C1 segment of cervical spinal cord (tissue), 14 donors: ENCODE results near the gene SLC6A19.

Experiments used
- DNase-seq, 14 donors: peaks; one replicate each; lab custom pipeline; 2025; lab: John Stamatoyannopoulos, UW

The SLC6A19 gene

GRCh38 chr5:1209489-1209852 is 8.1 kb downstream of the SLC6A19 start:
- no peak for DNase-seq

- DNase-seq, result no peak
Measured at GRCh38 chr5:1209896-1210776, 8.7 kb downstream of the SLC6A19 start.

- no peak for DNase-seq
Measured at GRCh38 chr5:1210832-1211251, 9.4 kb downstream of the SLC6A19 start.

GRCh38 chr5:1211701-1212100 is 10.3 kb downstream of the SLC6A19 start:
- DNase-seq, result no peak

- no peak for DNase-seq
Measured at GRCh38 chr5:1212271-1212670, 10.9 kb downstream of the SLC6A19 start.

- DNase-seq, result no peak
Measured at GRCh38 chr5:1212881-1213280, 11.5 kb downstream of the SLC6A19 start.

DNA sequence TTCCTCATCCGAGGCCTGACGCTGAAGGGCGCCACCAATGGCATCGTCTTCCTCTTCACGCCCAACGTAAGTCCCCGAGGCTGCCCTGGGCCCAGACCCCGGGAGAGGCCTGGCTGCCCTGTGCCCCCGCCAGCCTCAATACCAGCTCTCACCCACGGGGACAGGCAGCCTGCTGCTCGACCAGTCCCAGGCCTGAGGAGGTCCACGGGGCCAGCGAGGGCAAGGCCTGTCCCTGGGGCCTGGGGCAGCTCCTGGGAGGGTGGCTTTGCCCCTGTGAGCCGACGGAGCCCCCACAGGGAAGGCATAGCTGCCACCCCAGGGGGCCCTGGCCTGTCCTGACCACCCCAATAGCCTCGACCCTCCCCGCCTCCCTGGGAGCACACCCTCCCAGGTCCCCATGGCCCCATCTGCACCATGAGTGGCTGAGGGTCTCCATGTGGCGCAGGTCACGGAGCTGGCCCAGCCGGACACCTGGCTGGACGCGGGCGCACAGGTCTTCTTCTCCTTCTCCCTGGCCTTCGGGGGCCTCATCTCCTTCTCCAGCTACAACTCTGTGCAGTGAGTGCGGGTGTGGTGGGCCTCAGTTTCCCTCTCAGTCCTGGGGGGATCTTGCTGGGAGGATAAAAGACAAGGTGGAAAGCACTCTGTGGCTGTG is 12.2 kb downstream of the SLC6A19 start:
- no peak for DNase-seq

- DNase-seq, result no peak
Measured at GRCh38 chr5:1214163-1214935, 13.0 kb downstream of the SLC6A19 start.

GRCh38 chr5:1214936-1215220 is 13.5 kb downstream of the SLC6A19 start:
- no peak for DNase-seq

DNA sequence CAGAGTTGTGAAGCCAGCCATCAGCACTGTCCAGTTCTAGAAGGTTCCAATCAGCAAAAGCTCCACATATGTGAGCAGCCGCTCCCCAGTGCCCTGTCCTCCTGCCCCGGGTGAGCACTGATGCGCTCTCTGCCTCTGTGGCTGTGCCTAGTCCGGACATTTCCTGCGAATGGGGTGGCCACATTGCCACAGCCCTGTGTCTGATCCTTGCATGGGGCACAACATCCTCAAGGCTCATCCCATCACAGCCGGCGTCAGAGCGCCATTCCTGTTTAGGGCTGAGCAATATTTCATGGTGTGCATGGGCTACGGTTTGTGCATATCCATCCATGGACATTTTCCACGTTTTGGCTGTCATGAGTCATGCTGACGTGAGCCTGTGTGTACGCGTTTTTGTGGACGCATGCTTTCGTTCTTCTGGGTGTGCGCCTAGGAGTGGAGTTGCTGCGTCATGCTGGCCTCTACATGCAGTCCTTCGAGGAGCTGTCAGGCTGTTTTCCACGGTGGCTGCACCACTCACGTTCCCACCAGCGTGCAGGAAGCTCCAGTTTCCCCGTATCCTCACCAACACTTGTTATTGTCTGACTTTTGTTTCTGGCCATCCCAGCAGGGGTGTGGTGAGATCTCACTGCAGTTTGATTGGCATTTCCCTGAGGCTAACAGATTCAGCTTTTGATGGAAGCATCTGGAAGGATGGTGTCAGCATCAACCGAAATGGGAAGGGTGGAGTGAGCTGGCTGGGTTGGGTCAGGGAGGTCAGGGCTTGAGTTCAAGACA is 14.1 kb downstream of the SLC6A19 start:
- DNase-seq, result no peak

- no peak for DNase-seq
Measured at GRCh38 chr5:1216211-1216917, 15.0 kb downstream of the SLC6A19 start.

DNA sequence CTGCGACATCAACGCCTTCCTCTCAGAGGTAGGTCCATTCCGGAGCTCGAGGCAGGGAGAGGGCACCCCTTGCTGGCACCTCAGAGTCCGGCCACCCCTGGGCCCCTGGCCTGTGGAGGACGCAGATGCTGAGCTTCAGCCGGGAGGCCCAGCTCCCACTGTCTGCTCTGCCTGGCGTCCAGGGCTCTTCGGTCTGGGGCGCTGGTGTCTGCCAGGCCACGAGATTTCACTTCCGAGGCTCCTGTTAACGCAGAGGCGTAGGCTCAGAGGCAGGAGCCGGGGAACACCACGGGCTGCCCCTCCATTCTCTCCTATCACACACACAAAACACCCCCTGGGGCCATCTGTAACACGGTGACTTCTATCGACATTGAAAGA is 15.5 kb downstream of the SLC6A19 start:
- DNase-seq, result no peak

- DNase-seq, result no peak
Measured at GRCh38 chr5:1217596-1218206, 16.3 kb downstream of the SLC6A19 start.

GRCh38 chr5:1218351-1219080 is 17.1 kb downstream of the SLC6A19 start:
- no peak for DNase-seq

DNA sequence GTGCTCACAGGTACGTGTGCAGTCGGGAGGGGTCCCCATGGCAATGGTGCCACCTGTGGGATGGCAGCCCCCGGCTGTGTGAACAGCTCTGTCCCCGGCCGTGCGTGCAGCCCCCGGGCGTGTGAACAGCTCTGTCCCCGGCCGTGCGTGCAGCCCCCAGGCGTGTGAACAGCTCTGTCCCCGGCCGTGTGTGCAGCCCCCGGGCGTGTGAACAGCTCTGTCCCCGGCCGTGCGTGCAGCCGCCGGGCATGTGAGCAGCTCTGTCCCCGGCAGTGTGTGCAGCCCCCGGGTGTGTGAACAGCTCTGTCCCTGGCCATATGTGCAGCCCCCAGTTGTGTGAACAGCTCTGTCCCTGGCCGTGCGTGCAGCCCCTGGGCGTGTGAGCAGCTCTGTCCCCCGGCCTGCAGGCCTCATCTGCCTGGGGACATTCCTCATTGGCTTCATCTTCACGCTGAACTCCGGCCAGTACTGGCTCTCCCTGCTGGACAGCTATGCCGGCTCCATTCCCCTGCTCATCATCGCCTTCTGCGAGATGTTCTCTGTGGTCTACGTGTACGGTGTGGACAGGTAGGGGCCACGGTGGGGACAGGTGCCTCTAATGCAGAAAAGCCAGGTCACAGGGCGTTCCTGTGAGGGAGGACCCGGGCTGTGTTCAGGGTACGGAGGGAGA is 17.8 kb downstream of the SLC6A19 start:
- DNase-seq, result no peak

- DNase-seq, result no peak
Measured at GRCh38 chr5:1219768-1220100, 18.3 kb downstream of the SLC6A19 start.

DNA sequence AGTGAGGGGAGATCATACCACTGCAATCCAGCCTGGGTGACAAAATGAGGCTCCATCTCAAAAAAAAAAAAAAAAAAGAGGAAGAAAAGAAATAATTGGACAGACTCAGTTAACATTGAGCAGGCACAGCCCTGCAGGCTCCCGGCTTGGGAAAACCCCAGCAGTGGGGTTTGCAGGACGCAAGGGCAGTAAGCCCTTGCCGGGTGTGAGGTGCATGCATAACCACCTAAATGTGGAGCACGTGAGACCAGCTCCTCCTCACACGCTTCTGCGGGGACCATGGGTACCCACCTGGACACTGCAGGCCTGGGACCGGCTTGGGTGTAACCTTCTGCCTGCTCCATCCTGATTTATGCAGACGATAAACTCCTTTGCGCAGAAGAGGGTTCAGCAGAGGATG is 19.0 kb downstream of the SLC6A19 start:
- no peak for DNase-seq

DNA sequence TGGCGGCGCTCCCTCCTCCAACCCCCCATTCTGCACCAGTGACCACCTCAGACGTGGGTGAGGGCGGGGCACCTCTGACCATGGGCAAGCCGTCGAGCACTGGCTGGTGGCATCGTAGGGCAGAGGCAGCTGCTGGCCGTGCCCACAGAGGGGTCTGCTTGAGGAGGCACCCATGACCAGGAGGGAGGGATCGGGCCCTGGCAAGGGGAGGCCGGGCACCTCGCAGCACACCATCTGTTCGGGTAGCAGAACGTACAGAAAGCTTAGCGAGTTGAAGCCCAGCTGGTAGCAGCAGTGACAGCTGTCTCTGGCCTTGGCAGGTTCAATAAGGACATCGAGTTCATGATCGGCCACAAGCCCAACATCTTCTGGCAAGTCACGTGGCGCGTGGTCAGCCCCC is 19.4 kb downstream of the SLC6A19 start:
- DNase-seq, result no peak

DNA sequence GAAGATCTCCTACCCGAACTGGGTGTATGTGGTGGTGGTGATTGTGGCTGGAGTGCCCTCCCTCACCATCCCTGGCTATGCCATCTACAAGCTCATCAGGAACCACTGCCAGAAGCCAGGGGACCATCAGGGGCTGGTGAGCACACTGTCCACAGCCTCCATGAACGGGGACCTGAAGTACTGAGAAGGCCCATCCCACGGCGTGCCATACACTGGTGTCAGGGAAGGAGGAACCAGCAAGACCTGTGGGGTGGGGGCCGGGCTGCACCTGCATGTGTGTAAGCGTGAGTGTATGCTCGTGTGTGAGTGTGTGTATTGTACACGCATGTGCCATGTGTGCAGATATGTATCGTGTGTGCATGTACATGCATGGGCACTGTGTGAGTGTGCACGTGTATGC is 20.3 kb downstream of the SLC6A19 start:
- no peak for DNase-seq

DNA sequence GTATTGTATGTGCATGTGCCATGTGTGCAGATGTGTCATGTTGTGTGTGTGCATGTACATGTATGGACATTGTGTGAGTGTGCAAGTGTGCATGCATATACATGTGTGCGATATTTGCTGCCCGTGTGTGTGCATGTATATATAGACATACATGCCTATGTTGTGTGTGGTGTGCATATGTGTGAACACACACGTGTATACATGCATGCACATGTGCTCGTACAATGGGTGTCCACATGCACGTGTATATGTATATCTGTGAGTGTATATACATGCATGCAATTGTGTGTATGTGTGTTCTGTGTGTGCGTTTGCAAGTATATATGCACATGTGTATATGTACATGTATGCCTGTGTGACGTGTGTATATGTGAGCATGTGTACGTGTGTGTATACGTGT is 20.8 kb downstream of the SLC6A19 start:
- no peak for DNase-seq
